Stimulated activated CD8-positive, alpha-beta memory T cell treated with anti-CD3 and anti-CD28 coated beads, Interleukin-12 subunit alpha, Interleukin-12 subunit beta, amount 100 ng/mL, for 24 hours (primary cell): ENCODE measurements around the gene KANK2.
A peak's percentile ranks its signal among the peaks of the same experiment; 100 is the strongest.
"Not testable (repeated sequence)": the region's sequence is repeated elsewhere in the genome, so short reads cannot be mapped to it uniquely, and the experiment has no call there.

Experiments used
- DNase-seq: peaks from one replicate; pipeline ENCODE4 v3.0.0-alpha.2; 2020; ENCODE audit errors: extremely low read depth

The KANK2 gene

GRCh38 chr19:11172576-11172975 is 24.8 kb downstream of the KANK2 start:
- DNase-seq = no peak

DNA sequence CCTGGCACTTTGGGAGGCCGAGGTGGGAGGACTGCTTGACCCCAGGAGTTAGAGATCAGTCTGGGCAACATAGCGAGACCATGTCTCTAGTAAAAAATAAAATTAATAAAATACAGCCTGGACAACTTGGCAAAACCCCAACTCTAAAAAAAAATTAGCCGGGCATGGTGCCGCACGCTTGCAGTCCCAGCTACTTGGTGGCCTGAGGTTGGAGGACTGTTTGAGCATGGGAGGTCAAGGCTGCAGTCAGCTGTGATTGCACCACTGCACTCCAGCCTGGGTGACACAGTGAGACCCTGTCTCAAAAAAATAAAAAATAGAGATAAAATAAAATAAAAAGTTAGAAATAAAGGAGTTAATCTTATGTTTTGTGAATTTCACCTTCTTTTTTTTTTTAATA is 26.2 kb downstream of the KANK2 start:
- no peak for DNase-seq

GRCh38 chr19:11169896-11170678 is 27.3 kb downstream of the KANK2 start:
- DNase-seq = no peak

GRCh38 chr19:11168568-11168967 is 28.8 kb downstream of the KANK2 start:
- no peak for DNase-seq

DNA sequence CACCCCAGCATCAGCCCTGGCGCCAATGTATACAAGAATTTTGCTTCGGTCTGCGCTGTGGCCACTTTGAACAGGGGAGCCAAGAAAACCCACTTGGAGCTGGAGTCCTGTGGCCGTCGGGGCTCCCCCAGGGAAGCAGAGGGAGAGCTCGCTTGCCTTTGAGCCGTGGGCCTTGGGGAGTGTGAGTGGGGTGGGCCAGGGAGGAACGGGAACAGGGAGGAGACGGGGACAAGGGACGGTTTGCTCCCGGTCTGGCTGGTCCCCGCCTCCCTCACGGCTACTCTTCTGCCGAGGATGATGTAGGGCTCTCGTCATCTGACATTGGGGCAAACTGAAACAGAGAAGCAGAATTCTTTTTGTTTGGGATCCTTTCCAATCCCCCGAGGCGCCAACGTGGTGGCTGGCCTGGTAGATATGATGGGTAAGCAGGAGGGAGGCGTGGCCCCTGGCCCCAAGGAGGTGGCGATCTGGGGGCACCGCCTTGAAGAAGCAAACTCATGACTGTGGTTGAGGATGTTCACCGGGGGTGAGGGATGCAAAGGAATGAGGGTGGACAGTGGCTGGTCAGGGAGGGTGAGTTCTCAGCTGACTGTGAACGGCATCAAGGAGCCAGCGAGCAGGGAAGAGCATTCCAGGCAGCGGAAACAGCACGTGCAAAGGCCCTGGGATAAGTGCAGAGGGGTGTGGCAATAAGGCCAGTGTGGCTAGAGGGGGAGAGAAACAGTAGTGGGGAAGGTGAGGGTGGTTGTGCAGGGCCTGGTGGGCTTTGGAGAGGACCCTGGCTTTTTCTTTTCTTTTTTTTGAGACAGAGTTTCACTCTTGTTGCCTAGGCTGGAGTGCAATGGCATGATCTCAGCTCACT is 30.8 kb downstream of the KANK2 start:
- no peak for DNase-seq

- no peak for DNase-seq
These were observed 31.8 kb downstream of the KANK2 start for GRCh38 chr19:11165486-11166030.

GRCh38 chr19:11164879-11165406 is 32.4 kb downstream of the KANK2 start:
- DNase-seq = no peak

DNA sequence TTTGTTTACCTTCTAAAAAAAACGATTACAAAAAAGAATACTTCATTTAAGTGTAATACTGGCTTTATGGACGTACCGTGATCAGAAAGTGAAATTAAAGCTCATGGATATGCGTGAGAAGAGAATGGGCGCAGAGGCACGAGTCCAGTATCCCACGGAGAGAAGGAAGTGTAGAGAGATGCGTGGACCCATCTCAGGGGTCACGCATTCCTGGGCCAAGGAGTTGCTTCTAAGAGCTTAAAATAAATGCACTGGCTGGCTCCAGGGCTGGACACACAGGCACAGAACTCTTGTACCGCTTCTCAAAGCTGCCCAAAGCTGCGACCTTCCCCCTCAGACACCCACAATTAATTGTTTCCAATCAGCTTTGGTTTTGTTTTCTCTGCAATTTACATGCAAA is 33.0 kb downstream of the KANK2 start:
- DNase-seq = no peak

DNA sequence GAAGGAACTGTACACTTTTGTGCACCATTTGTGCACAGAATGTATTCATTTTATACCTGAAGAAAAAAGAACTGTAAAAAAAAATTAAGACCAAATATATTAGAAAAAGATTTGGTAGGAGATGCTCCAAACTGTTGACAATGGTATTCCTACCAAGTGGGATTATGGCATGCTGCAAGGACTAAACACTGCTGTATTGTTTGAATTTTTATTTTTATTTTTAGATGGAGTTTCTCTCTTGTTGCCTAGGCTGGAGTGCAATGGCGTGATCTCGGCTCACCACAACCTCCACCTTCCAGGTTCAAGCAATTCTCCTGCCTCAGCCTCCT is 36.9 kb downstream of the KANK2 start:
- DNase-seq = not testable (repeated sequence)

DNA sequence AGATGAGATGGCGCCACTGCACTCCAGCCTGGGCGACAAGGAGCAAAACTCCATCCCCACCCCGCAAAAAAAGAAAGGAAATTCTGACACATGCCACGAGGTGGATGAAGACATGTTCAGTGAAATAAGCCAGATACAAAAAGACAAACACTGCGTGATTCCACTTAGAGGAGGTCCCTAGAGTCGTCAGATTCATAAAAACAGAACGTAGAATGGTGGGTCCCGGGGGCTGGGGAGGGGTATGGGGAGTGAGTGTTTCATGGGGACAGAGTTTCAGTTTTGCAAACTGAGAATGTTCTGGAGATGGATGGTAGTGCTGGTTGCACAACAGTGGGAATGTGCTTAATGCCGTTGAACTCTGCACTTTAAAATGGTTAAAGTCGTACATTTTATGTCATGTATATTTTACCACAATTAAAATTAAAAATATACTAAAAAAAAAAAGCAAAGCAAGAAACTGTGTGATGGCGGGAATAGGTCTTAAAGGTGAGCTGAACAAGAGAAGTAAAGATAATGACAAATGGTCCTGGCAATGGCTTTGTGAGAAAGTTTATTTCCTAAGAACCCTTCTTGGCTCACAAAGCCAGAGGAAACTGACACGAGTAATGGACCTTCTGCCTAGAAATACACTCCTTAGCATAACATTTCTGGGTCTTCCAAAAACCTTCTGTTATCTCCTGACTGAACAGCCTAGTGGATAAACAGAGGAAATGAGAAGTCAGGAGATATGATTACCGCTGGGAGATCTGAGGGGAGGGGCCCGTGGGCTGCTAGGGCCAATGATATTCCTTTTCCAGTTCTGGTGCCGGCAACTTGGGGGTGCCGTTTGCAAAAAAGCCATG is 37.5 kb downstream of the KANK2 start:
- DNase-seq = no peak

DNA sequence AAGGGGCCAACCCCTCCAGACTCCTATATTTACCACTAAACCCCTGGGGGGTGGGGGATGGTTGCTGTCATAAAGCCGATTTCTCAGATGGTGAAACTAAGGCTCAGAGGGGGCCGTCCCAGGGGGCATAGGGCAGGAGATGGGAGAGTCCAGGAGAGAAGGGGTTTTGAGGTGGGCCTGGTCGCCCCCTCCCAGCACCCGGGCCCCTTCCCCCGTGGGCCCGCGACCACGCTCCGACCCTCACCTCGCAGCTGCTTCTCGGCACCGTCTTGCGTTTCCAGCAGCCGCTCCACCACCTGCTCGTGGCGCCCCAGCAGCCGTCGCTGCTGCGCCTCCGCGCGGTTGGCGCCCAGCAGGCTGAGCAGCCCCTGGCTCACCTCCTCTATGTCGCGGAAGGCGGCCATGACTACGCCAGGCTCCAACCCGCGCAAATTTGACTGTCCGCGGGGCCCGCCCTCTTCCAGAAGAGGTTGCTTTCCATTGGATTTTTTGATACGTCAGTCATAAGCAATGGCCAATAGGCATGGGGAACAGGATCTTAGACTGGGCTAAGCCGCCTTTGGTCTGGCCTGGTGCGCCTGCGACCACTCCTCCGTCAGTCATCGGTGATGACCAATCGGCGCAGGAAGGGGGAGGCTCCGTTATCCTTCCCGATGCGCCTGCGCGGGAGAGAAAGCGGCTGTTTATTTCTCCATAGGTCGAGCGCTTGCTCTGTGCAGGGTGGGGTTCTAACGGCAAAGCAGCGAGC is 41.8 kb downstream of the KANK2 start, which contains the start of gene SPC24:
TSS of gene SPC24 (minus strand) at position 410 of the 748 bp plus-strand sequence. CDS start at position 404, 6 bp downstream.
- DNase-seq = peak; percentile 77

DNA sequence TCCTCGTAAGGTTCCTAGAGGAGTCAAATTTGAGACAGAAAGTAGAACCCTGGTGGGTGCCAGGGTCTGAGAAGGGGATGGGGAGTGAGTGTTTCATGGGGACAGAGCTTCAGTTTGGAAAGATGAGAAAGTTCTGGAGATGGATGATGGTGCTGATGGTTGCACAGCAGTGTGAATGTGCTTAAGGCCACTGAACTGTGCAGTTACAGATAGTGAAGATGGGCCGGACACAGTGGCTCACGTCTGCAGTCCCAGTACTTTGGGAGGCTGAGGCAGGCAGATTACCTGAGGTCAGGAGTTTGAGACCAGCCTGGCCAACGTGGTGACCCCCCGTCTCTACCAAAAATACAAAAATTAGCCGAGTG is 42.7 kb downstream of the KANK2 start:
- DNase-seq = no peak

GRCh38 chr19:11152318-11153062 is 44.9 kb downstream of the KANK2 start:
- no peak for DNase-seq

GRCh38 chr19:11151181-11151580 is 46.2 kb downstream of the KANK2 start:
- no peak for DNase-seq

GRCh38 chr19:11148001-11148400 is 49.3 kb downstream of the KANK2 start:
- DNase-seq = no peak

DNA sequence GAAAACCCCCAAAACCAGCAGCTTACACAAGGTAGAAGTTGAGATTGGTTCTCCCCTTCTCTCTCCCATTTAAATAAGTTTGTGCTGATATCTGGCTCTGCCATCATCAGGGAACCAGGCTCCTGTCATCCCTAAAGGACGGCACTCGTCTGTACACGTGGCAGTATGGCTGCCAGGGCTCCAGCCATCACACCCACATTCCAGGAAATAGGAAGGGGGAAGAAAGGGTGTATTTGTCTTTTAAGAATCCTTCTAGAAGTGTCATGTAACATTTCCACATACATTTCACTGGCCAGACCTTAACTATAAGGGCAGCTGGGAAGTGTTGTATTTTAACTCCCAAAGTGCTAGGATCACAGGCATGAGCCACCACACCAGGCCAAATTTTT is 51.8 kb downstream of the KANK2 start:
- DNase-seq = no peak

GRCh38 chr19:11142528-11143171 is 54.7 kb downstream of the KANK2 start:
- no peak for DNase-seq

DNA sequence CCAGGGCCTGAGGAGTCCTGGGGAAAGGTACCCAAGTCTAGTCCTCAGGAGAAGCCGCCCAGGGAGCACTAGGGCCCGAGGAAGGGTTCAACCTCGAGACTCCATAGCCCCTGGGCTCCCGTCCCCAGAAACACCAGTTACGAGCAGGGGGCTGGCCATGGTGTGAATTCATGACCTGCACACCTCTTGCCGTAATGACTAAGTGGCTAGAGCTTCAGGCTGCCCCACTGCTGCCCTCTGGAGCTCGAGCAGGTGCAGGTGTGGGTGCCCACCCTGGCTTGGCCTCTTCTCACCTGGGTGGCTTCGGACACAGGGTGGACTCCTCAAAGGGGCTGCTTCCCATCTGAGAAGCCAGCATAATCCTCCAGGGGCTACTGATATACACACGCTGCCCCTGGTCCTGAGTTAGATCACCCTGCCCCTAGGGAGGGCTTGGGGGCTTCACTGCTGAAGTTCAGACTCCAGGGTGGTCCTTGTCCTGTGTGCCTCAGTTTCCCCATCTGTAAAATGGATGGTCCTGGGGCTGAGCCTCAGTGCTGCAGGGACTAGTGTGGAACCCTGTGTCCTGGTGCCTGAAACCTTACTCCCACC is 55.3 kb downstream of the KANK2 start:
- no peak for DNase-seq

GRCh38 chr19:11140896-11141295 is 56.4 kb downstream of the KANK2 start:
- DNase-seq = no peak
